HG03095 (cell line): ENCODE measurements around the gene BTNL8.
"Not testable (repeated sequence)": the region's sequence is repeated elsewhere in the genome, so short reads cannot be mapped to it uniquely, and the experiment has no call there.

Experiments
- ATAC-seq: cut with Tn5 transposase; IDR thresholded peaks from one replicate; pipeline ENCODE4 v1.9.1; 2021; ENCODE audit warnings: moderate library complexity; ENCODE audit not compliant: unreplicated experiment

Gene BTNL8

DNA sequence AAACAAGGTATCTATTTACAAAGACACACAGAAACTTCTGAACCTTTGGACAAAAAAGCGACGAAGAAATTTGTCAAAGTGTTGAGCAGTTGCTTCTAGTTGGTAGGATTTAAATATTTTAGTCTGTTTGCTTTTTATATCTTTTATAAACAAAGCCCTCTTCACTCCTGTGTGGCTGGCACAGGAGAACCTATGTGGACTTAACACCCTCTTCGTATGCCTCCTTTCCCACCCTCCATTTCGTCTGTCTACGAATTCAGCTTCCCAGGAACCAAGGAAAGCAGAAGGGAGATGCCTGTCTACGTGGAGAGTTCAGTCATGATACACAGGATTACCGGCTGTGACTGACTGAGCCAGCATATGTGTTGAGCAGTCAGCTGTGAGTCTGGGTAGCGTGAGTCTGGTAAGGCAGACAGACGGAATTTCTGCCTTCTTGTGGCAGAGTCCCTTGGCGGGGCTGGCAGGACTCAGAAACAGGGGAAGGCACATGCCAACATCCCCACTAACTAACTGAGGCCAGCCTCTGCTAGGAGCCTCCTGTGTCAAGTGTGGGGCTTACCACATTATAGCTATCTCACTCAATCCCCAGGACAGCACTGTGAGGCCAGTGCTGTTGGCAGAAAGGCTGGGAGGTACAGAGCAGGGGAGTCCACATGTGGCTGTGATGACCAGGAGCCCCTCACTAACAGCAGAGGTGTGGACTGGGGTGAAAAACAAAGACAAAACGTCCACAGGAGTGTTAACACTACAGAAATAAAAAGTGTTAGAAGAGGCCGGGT is 24.0 kb upstream of the BTNL8 start:
- no peak for ATAC-seq

- ATAC-seq: no peak
Measured at GRCh38 chr5:180875860-180876426, 23.0 kb upstream of the BTNL8 start.

- not testable (repeated sequence) for ATAC-seq
Measured at GRCh38 chr5:180885845-180886529, 13.0 kb upstream of the BTNL8 start.

- ATAC-seq: no peak
Measured at GRCh38 chr5:180889381-180889780, 9.6 kb upstream of the BTNL8 start.

GRCh38 chr5:180895330-180895729 is 3.6 kb upstream of the BTNL8 start:
- ATAC-seq: not testable (repeated sequence)

DNA sequence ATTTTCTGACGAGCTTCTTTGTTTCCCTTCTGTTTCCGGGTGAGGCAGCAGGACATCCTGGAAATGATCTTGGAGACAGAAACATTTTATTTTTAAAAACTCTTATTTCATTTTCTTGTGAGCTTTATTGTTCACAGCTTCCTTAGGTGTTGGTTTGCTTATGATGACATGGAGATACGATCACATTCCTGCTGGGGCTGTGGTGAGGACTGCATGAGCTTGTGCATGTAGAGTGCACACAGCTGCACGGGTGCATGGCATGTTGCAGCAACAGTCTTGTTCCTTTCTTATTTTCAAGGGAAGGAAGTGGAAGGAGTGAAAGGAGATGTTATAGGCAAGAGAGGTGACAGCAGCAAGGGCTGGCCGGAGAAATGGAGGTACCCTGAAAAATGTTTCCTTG is 1.2 kb downstream of the BTNL8 start:
- no peak for ATAC-seq

DNA sequence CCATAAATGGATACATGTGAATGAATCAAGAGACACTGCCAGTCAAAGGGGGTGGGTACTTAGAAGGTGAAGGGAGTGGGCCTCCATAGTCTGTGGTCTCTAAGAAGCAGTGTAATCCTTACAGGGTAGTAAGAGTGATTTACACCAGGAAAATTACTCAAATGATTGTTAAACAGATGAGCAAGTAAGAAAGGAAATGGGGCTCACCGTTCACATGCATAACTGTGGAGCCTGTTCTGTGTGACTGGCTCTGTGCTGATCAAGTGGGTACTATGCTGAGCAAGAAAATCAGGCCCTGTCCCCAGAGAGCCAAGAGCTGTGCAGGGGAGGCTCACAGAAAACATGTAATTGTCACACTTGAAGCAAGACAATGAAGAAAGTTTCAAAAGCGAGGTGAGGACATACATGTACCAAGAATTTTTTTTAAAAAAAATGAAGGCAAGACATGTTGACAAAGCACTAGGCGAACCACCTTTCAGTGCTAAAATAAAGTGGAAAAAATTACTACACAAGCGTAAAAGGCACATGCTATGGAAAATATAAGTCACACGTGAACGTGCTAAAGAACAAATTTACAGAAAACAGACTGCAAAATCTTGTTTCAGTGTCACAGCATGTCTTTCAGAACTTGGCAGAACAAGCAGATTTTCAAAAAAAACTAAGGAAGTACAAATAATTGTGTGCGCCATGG is 2.5 kb downstream of the BTNL8 start:
- no peak for ATAC-seq

DNA sequence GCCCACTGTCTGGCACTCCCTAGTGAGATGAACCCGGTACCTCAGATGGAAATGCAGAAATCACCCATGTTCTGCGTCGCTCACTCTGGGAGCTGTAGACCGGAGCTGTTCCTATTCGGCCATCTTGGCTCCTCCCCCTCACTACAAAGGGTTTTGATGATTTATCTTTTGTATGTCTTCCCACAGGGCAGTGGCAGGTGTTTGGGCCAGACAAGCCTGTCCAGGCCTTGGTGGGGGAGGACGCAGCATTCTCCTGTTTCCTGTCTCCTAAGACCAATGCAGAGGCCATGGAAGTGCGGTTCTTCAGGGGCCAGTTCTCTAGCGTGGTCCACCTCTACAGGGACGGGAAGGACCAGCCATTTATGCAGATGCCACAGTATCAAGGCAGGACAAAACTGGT is 9.4 kb downstream of the BTNL8 start:
- no peak for ATAC-seq

- no peak for ATAC-seq
Measured at GRCh38 chr5:180908998-180909731, 10.2 kb downstream of the BTNL8 start.

GRCh38 chr5:180909782-180910181 is 10.8 kb downstream of the BTNL8 start:
- no peak for ATAC-seq

- ATAC-seq: no peak
Measured at GRCh38 chr5:180910182-180910581, 11.2 kb downstream of the BTNL8 start.

DNA sequence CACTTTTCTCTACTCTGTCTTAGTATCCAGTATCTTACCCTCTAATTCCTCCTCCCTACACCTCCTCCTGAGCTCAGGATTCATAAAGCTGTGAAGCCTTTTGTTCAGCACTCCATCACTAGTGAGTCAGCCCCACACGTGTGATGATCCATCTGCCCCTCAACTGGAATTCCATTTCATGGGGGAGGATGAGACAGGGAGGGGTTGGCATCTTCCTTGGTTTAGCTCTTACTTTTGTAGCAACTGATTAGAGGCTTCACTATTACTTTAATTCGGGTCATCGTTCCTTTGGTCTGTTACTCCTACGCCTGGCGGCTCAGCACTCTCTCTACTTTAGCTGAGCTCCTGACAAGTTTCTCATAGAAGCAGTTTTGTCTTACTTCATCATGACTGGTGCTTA is 11.8 kb downstream of the BTNL8 start:
- ATAC-seq: no peak

GRCh38 chr5:180914646-180915045 is 15.7 kb downstream of the BTNL8 start:
- ATAC-seq: no peak

DNA sequence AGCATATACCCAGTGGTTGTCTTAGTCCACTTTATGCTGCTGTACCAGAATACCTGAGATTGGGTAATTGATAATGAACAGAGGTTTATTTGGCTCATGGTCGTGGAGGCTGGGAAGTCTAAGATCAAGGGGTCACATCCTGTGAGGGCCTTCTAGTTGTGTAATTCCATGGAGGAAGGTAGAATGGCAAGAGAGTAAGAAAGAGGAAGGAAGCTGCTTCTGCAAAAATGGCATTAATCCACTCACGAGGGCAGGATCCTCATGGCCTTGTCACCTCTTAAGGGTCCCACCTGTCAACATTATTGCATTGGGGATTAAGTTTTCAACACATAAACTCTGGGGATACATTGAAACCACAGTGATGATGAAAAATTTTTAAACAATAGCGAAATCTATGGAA is 17.0 kb downstream of the BTNL8 start:
- no peak for ATAC-seq

DNA sequence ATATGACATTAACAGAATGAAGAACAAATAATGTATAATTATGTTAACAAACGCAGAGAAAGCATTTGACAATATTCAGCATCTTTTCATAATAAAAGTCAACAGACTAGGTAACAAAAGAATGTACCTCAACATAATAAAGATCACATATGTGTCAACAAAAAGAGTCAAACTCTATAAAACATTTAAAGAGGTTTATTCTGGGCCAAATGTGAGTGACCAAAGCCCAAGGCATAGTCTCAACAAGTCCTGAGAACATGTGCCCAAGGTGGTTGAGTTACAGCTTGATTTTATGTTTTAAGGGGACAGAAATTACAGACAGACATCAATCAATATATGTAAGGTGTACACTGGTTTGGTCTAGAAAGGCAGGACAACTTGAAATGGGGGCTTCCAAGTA is 19.4 kb downstream of the BTNL8 start:
- no peak for ATAC-seq

DNA sequence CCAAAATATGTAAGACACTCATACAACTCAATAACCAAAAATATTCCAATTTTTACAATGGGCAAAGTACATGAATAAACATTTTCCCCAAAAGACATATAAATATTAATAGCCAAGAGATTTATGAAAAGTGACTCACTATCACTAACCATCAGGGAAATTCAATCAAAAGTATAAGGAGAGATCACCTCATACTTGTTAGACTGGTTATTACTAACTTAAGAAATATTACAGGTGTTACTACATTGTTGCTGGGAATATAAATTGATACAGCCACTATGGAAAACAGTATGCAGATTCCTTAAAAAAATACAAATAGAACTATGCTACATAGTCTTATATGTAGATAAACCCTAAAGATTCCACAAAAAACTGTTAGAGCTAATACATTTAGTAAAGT is 21.8 kb downstream of the BTNL8 start:
- ATAC-seq: no peak

- ATAC-seq: no peak
Measured at GRCh38 chr5:180922932-180923331, 24.0 kb downstream of the BTNL8 start.

GRCh38 chr5:180932660-180933059 is 33.7 kb downstream of the BTNL8 start:
- no peak for ATAC-seq

DNA sequence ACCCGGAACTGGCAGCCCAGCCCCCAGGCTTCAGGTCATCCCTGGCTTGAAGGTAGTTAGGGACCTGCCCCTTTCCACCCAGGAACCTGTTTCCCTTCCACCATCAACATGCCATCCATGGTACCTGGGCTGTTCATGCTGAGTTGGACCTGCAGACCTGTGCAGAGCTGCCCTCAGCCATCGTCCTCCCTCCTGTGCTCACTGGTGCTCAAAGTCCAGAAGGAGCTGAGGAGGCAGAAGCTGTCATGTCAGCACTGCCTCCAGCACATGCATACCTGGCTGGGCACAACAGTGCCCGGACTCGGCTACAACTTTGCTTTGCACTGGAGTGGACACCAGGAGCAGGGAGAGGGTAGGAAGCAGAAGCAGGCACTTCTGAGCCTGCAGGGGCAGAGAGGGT is 36.2 kb downstream of the BTNL8 start:
- ATAC-seq: no peak

GRCh38 chr5:180938294-180938693 is 39.3 kb downstream of the BTNL8 start:
- ATAC-seq: no peak
